Measurements from ENCODE around the gene HLA-DOA.

HLA-DOA gene

GRCh38 chr6:32960563-32960962 is 48.8 kb downstream of the HLA-DOA start:
- TF ChIP-seq FEZF1 (tag by site-specific recombination; IDR thresholded peaks at IDR 0.05) = no peak
- CTCF ChIA-PET = interaction anchor here (4.8 to 18.0 kb wide), 3 partner anchors 6 to 27 kb away, joined by 28 to 344 read pairs (median 193); partner anchors contain the start of gene HLA-DMA

DNA sequence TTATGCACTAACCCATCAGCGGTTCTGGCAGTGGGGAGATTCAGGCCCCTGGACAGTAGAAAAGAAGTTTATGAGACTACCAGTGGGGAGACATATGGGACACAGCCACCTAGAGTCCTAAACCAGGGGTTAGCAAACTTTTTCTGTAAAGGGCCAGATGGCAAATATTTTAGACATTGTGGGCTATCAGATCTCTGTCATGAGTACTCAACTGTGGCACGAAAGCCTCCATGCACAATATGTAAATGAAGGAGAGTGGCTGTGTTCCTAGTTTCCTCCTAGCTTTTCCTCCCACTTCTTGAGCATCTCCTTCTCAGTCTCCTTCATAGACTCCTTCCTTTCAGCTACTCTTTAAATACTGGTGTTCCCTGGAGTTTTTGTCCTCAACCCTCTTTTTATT is 53.2 kb downstream of the HLA-DOA start:
- TF ChIP-seq ZNF76 (tag by site-specific recombination; IDR thresholded peaks at IDR 0.05; ENCODE audit: borderline replicate concordance, low read depth) (no peak), ZNF658 (tag by site-specific recombination; IDR thresholded peaks at IDR 0.05) (no peak), SCRT2 (tag by site-specific recombination; IDR thresholded peaks at IDR 0.05) (no peak), ZNF223 (tag by site-specific recombination; IDR thresholded peaks at IDR 0.05) (no peak), ZFP37 (tag by site-specific recombination; IDR thresholded peaks at IDR 0.05) (no peak), ZNF366 (tag by site-specific recombination; conservative IDR thresholded peaks at IDR 0.05) (no peak), ZNF785 (tag by site-specific recombination; IDR thresholded peaks at IDR 0.05) (no peak), ZNF302 (tag by site-specific recombination; IDR thresholded peaks at IDR 0.05; ENCODE audit: low read depth) (no peak), ZNF555 (tag by site-specific recombination; conservative IDR thresholded peaks at IDR 0.05) (no peak), SALL2 (tag by site-specific recombination; IDR thresholded peaks at IDR 0.05; ENCODE audit: borderline replicate concordance) (no peak), ZNF558 (tag by site-specific recombination; IDR thresholded peaks at IDR 0.05) (no peak), HOXC10 (CRISPR knock-in tag; IDR thresholded peaks at IDR 0.05) (no peak), ZBTB17 (tag by site-specific recombination; IDR thresholded peaks at IDR 0.05) (no peak), ZNF747 (tag by site-specific recombination; IDR thresholded peaks at IDR 0.05) (no peak), ZNF354C (tag by site-specific recombination; IDR thresholded peaks at IDR 0.05; ENCODE audit: borderline replicate concordance, low read depth) (no peak), KLF10 (tag by site-specific recombination; IDR thresholded peaks at IDR 0.05) (no peak)
- TF ChIP-seq, protein P1, sequence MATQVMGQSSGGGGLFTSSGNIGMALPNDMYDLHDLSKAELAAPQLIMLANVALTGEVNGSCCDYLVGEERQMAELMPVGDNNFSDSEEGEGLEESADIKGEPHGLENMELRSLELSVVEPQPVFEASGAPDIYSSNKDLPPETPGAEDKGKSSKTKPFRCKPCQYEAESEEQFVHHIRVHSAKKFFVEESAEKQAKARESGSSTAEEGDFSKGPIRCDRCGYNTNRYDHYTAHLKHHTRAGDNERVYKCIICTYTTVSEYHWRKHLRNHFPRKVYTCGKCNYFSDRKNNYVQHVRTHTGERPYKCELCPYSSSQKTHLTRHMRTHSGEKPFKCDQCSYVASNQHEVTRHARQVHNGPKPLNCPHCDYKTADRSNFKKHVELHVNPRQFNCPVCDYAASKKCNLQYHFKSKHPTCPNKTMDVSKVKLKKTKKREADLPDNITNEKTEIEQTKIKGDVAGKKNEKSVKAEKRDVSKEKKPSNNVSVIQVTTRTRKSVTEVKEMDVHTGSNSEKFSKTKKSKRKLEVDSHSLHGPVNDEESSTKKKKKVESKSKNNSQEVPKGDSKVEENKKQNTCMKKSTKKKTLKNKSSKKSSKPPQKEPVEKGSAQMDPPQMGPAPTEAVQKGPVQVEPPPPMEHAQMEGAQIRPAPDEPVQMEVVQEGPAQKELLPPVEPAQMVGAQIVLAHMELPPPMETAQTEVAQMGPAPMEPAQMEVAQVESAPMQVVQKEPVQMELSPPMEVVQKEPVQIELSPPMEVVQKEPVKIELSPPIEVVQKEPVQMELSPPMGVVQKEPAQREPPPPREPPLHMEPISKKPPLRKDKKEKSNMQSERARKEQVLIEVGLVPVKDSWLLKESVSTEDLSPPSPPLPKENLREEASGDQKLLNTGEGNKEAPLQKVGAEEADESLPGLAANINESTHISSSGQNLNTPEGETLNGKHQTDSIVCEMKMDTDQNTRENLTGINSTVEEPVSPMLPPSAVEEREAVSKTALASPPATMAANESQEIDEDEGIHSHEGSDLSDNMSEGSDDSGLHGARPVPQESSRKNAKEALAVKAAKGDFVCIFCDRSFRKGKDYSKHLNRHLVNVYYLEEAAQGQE (tag by site-specific recombination; IDR thresholded peaks at IDR 0.05) = no peak
- TF ChIP-seq, protein P2, sequence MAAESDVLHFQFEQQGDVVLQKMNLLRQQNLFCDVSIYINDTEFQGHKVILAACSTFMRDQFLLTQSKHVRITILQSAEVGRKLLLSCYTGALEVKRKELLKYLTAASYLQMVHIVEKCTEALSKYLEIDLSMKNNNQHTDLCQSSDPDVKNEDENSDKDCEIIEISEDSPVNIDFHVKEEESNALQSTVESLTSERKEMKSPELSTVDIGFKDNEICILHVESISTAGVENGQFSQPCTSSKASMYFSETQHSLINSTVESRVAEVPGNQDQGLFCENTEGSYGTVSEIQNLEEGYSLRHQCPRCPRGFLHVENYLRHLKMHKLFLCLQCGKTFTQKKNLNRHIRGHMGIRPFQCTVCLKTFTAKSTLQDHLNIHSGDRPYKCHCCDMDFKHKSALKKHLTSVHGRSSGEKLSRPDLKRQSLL (tag by site-specific recombination; IDR thresholded peaks at IDR 0.05) = no peak
- TF ChIP-seq, protein P3, sequence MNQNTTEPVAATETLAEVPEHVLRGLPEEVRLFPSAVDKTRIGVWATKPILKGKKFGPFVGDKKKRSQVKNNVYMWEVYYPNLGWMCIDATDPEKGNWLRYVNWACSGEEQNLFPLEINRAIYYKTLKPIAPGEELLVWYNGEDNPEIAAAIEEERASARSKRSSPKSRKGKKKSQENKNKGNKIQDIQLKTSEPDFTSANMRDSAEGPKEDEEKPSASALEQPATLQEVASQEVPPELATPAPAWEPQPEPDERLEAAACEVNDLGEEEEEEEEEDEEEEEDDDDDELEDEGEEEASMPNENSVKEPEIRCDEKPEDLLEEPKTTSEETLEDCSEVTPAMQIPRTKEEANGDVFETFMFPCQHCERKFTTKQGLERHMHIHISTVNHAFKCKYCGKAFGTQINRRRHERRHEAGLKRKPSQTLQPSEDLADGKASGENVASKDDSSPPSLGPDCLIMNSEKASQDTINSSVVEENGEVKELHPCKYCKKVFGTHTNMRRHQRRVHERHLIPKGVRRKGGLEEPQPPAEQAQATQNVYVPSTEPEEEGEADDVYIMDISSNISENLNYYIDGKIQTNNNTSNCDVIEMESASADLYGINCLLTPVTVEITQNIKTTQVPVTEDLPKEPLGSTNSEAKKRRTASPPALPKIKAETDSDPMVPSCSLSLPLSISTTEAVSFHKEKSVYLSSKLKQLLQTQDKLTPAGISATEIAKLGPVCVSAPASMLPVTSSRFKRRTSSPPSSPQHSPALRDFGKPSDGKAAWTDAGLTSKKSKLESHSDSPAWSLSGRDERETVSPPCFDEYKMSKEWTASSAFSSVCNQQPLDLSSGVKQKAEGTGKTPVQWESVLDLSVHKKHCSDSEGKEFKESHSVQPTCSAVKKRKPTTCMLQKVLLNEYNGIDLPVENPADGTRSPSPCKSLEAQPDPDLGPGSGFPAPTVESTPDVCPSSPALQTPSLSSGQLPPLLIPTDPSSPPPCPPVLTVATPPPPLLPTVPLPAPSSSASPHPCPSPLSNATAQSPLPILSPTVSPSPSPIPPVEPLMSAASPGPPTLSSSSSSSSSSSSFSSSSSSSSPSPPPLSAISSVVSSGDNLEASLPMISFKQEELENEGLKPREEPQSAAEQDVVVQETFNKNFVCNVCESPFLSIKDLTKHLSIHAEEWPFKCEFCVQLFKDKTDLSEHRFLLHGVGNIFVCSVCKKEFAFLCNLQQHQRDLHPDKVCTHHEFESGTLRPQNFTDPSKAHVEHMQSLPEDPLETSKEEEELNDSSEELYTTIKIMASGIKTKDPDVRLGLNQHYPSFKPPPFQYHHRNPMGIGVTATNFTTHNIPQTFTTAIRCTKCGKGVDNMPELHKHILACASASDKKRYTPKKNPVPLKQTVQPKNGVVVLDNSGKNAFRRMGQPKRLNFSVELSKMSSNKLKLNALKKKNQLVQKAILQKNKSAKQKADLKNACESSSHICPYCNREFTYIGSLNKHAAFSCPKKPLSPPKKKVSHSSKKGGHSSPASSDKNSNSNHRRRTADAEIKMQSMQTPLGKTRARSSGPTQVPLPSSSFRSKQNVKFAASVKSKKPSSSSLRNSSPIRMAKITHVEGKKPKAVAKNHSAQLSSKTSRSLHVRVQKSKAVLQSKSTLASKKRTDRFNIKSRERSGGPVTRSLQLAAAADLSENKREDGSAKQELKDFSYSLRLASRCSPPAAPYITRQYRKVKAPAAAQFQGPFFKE (tag by site-specific recombination; IDR thresholded peaks at IDR 0.05; ENCODE audit: borderline replicate concordance) = no peak
- TF ChIP-seq, protein P4, sequence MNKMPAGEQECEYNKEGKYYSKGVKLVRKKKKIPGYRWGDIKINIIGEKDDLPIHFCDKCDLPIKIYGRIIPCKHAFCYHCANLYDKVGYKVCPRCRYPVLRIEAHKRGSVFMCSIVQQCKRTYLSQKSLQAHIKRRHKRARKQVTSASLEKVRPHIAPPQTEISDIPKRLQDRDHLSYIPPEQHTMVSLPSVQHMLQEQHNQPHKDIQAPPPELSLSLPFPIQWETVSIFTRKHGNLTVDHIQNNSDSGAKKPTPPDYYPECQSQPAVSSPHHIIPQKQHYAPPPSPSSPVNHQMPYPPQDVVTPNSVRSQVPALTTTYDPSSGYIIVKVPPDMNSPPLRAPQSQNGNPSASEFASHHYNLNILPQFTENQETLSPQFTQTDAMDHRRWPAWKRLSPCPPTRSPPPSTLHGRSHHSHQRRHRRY (tag by site-specific recombination; IDR thresholded peaks at IDR 0.05) = no peak
- Histone ChIP-seq H3K36me3 (ENCODE audit: control insufficient read depth in 2 of 2, insufficient read depth in 1 of 2, low read length in 2 of 2) (no peaks in the 10 kb centered on the region), H3K27ac (ENCODE audit: extremely low read depth, low read depth, low read length) (no peak overlapping the region), H3K4me1 (ENCODE audit: control insufficient read depth, insufficient read depth, low read length) (no peaks in the 10 kb centered on the region), H3K4me3 (ENCODE audit: low read depth, low read length) (no peak overlapping the region), H3K9me3 (ENCODE audit: control insufficient read depth, insufficient read depth, low read depth, low read length) (no peaks in the 10 kb centered on the region)
- CTCF ChIA-PET = interaction anchor here (0.6 to 10.6 kb wide), 12 partner anchors 9 to 101 kb away, joined by 3 to 344 read pairs (median 6); partner anchors contain the start of genes BRD2 and HLA-DMB
- POLR2A ChIA-PET = interaction anchor here (1.1 to 10.6 kb wide), 2 partner anchors 15 to 118 kb away, joined by 3 to 264 read pairs; partner anchors contain the start of genes BRD2 and TAP2

More at GRCh38 chr6:32960563-32960962, 48.8 kb downstream of the HLA-DOA start:
- Histone ChIP-seq H3K27ac (ENCODE audit: extremely low read depth, low read depth, low read length) (no peak overlapping the region), H3K9me3 (ENCODE audit: control insufficient read depth, insufficient read depth, low read depth, low read length) (no peaks in the 10 kb centered on the region), H3K4me3 (ENCODE audit: low read depth, low read length) (no peak overlapping the region), H3K4me1 (ENCODE audit: control insufficient read depth, insufficient read depth, low read length) (no peaks in the 10 kb centered on the region), H3K36me3 (ENCODE audit: control insufficient read depth in 2 of 2, insufficient read depth in 1 of 2, low read length in 2 of 2) (no peaks in the 10 kb centered on the region)
- POLR2A ChIA-PET = no interaction called here
